NCI-H1417 (cell line): ENCODE data around the gene SURF1.
A peak's percentile ranks its signal among the peaks of the same experiment; 100 is the strongest.
"Not testable (repeated sequence)": the region's sequence is repeated elsewhere in the genome, so short reads cannot be mapped to it uniquely, and the experiment has no call there.

Experiments used
- DNase-seq, 3 experiments: peaks; one replicate each; lab custom pipeline; 2025; lab: John Stamatoyannopoulos, UW

The SURF1 gene

GRCh38 chr9:133356391-133357091 is at the start of gene SURF1, which contains the start of gene SURF2:
Gene SURF1, minus strand, starts transcription at chr9:133356487. Its CDS starts 34 bp downstream, at chr9:133356453.
Gene SURF2, plus strand, starts transcription at chr9:133356550. Its CDS starts 43 bp downstream, at chr9:133356593.
- DNase-seq = peak; percentile 73 to 91 (median 90)

- DNase-seq = no peak
Measured at GRCh38 chr9:133405508-133406438, 49.5 kb upstream of the SURF1 start.

GRCh38 chr9:133404454-133405002 is 48.2 kb upstream of the SURF1 start:
- no peak for DNase-seq

- peak; percentile 5 to 56 (median 21) for DNase-seq
Measured at GRCh38 chr9:133403766-133404453, 47.6 kb upstream of the SURF1 start.

GRCh38 chr9:133402689-133403088 is 46.4 kb upstream of the SURF1 start:
- DNase-seq = no peak

- DNase-seq = no peak
Measured at GRCh38 chr9:133401588-133401987, 45.3 kb upstream of the SURF1 start.

- DNase-seq = no peak
Measured at GRCh38 chr9:133400292-133400691, 44.0 kb upstream of the SURF1 start.

GRCh38 chr9:133397895-133398294 is 41.6 kb upstream of the SURF1 start:
- DNase-seq = no peak

- DNase-seq = no peak
Measured at GRCh38 chr9:133397370-133397769, 41.1 kb upstream of the SURF1 start.

- DNase-seq = no peak
Measured at GRCh38 chr9:133396952-133397351, 40.7 kb upstream of the SURF1 start.

GRCh38 chr9:133394687-133395271 is 38.5 kb upstream of the SURF1 start:
- no peak for DNase-seq

GRCh38 chr9:133393399-133393798 is 37.1 kb upstream of the SURF1 start:
- no peak for DNase-seq

- DNase-seq = not testable (repeated sequence)
Measured at GRCh38 chr9:133392308-133392707, 36.0 kb upstream of the SURF1 start.

- DNase-seq = not testable (repeated sequence)
Measured at GRCh38 chr9:133391449-133391848, 35.2 kb upstream of the SURF1 start.

GRCh38 chr9:133390713-133391112 is 34.4 kb upstream of the SURF1 start:
- DNase-seq = no peak

GRCh38 chr9:133389562-133389961 is 33.3 kb upstream of the SURF1 start:
- no peak for DNase-seq

- no peak for DNase-seq
Measured at GRCh38 chr9:133389025-133389557, 32.8 kb upstream of the SURF1 start.

- DNase-seq = peak in 2 of 3 experiments; percentile 50 to 71
Measured at GRCh38 chr9:133387680-133388079, 31.4 kb upstream of the SURF1 start.

- no peak for DNase-seq
Measured at GRCh38 chr9:133386338-133386737, 30.1 kb upstream of the SURF1 start.

- no peak for DNase-seq
Measured at GRCh38 chr9:133385452-133385851, 29.2 kb upstream of the SURF1 start.

- DNase-seq = no peak
Measured at GRCh38 chr9:133384736-133385321, 28.5 kb upstream of the SURF1 start.
